Subcutaneous adipose tissue (tissue), 4 donors: Measurements from ENCODE around the gene VPS51. TPM values are rescaled to one million over a fixed set of nuclear protein-coding genes. Genes with fewer than 3 reads are reported as not detected.

ENCODE experiments used
- CTCF ChIP-seq: fragments of 450-650 bp; IDR thresholded peaks from one replicate; pipeline ENCODE4 v1.5.1; 2016; ENCODE audit warnings: low read depth, mild to moderate bottlenecking, control low read depth, antibody characterized with exemption, moderate library complexity
- total RNA-seq, 4 donors: library from RNA; depleted of rRNA; stranded (reverse); fragments of >200 nt; gene quantifications; one replicate each; pipeline ENCODE4 v1.1.0, GENCODE V29; 2016

Gene VPS51
- total RNA-seq, 4 donors from 2014 or later: 84.8 to 300 (median 174) TPM

- no peak for TF ChIP-seq CTCF
Measured at GRCh38 chr11:65150509-65151299, 54.7 kb downstream of the VPS51 start.

- no peak for TF ChIP-seq CTCF
Measured at GRCh38 chr11:65151331-65151899, 55.4 kb downstream of the VPS51 start.

DNA sequence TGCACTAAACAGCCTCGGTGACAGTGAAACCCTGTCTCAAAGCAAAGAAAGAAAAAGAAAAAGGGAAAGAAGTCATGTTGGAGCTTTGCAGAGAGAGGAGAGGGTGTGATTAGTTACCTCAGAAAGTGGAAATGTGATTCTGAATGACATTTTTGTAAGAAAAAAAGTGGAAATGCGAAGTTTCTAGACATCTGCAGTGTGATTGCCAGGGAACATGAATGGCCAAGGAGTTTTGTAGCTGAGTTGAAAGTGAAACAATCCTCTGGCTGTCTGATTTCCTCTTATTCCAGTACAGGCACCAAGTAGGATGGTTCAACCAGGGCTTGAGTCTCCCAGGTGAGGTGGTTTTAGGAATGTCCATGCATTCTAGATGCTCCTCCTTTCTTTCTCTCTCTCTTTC is 56.1 kb downstream of the VPS51 start:
- TF ChIP-seq CTCF: no peak

GRCh38 chr11:65156256-65156655 is 60.2 kb downstream of the VPS51 start:
- TF ChIP-seq CTCF: no peak

DNA sequence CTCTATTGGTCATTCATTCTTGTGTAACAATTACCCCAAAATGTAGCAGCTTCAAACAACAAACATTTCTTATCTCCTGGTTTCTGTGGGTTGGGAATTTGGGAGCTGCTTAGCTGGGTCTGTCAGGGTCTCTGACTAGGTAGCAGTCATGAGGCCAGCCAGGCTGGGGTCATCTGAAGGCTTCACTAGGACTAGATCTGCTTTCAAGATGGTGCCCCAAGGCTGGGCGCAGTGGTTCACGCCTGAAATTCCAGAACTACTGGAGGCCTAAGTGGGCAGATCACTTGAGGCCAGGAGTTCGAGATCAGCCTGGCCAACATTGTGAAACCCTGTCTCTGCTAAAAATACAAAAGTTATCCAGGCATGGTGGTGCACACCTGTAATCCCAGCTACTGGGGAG is 60.9 kb downstream of the VPS51 start:
- no peak for TF ChIP-seq CTCF

DNA sequence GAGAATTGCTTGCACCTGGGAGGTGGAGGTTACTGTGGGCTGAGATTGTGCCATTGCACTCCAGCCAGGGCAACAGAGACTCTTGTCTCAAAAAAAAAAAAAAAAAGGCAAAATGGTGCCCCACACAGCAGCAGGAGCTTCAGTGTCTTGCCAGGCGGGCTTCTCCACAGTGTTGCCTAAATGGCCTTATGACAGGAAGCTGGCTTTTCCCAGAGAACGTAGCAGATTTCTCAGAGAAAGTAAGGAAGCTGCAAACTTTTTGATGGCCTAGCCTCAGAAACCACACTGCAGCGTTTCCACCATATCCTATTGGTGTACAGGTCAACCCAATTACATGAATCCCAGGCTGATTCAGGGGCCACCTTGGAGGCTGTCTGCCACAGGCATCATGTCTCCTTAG is 61.3 kb downstream of the VPS51 start:
- TF ChIP-seq CTCF: no peak

- no peak for TF ChIP-seq CTCF
Measured at GRCh38 chr11:65159012-65159411, 63.0 kb downstream of the VPS51 start.
